Colonic mucosa (tissue), 4 donors: Measurements from ENCODE around the gene IPO13. TPM values are rescaled to one million over a fixed set of nuclear protein-coding genes. Genes with fewer than 3 reads are reported as not detected.

Experiments
- DNase-seq: peaks from one replicate; pipeline ENCODE4 v3.0.0-alpha.2; 2020
- H3K27ac ChIP-seq: fragments of 200-600 bp; one replicate; pipeline ENCODE4 v1.8.0; 2021
- H3K27me3 ChIP-seq: fragments of 200-600 bp; one replicate; pipeline ENCODE4 v1.8.0; 2021
- H3K36me3 ChIP-seq: fragments of 200-600 bp; one replicate; pipeline ENCODE4 v1.8.0; 2021
- H3K4me1 ChIP-seq: fragments of 200-600 bp; one replicate; pipeline ENCODE4 v1.8.0; 2021; ENCODE audit warnings: mild to moderate bottlenecking
- H3K4me3 ChIP-seq: fragments of 200-600 bp; one replicate; pipeline ENCODE4 v1.8.0; 2021
- H3K9ac ChIP-seq, 2 donors: one replicate each; pipeline ENCODE4 v1.7.0; 2013; ENCODE audit warnings: control low read depth in 2 of 2, low read depth in 2 of 2, low read length in 2 of 2
- H3K9me3 ChIP-seq: fragments of 200-600 bp; one replicate; pipeline ENCODE4 v1.8.0; 2021
- intact Hi-C: fragments of 100-400 bp; cut with DNase I; formaldehyde crosslinking; loops from one replicate; pipeline ENCODE4 v1.14.1; 2022
- total RNA-seq, 2 donors: library from RNA; stranded (reverse); fragmentation: NEBNext Ultra II Directional in 1 of 2; extraction: Animal tissue kit (Norgen Biotek cat#: 25700) in 1 of 2; gene quantifications; one replicate each; pipeline ENCODE4 v1.2.1, GENCODE V29; 2021
- TF ChIP-seq, protein P1 (sequence below): fragments of 200-600 bp; IDR thresholded peaks from one replicate; pipeline ENCODE4 v1.8.0; 2022; ENCODE audit warnings: antibody characterized with exemption, mild to moderate bottlenecking
- donor health status: healthy.
- donor health status: DM: no; HTN: no; CAD: no.
- donor health status: DM: no; HTN: no; CAD: no.

Gene IPO13
- total RNA-seq, 2 donors from 2014 or later = 17.3 to 27.9 TPM

DNA sequence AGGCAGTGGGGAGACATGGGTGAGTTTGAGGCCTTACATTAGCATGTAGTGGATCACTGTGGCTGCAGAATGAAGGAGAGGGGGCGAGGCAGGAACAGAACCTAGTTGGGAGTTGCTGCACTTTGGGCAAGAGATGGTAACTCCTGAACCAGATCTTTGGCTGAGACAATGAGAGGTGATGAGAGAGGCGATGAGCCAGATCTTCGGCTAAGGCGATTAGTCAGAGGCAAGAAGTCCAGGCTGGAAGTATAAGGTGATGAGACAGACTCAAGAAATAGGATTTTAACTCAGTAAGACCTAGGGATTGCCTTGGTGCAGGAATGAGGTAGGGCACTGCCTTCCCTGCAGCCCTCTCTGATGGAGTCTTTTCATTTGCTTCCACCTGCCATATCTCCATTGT lies 22.2 kb upstream of the IPO13 start:
- Histone ChIP-seq H3K9ac (no peak overlapping the region), H3K4me3 (no peak overlapping the region), H3K27ac (no peak overlapping the region), H3K36me3 (no peaks in the 10 kb centered on the region), H3K9me3 (no peaks in the 10 kb centered on the region), H3K27me3 (no peaks in the 10 kb centered on the region), H3K4me1 (no peaks in the 10 kb centered on the region)
- TF ChIP-seq, protein P1, sequence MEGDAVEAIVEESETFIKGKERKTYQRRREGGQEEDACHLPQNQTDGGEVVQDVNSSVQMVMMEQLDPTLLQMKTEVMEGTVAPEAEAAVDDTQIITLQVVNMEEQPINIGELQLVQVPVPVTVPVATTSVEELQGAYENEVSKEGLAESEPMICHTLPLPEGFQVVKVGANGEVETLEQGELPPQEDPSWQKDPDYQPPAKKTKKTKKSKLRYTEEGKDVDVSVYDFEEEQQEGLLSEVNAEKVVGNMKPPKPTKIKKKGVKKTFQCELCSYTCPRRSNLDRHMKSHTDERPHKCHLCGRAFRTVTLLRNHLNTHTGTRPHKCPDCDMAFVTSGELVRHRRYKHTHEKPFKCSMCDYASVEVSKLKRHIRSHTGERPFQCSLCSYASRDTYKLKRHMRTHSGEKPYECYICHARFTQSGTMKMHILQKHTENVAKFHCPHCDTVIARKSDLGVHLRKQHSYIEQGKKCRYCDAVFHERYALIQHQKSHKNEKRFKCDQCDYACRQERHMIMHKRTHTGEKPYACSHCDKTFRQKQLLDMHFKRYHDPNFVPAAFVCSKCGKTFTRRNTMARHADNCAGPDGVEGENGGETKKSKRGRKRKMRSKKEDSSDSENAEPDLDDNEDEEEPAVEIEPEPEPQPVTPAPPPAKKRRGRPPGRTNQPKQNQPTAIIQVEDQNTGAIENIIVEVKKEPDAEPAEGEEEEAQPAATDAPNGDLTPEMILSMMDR = no peak
- intact Hi-C loops = no loop called here
- no peak for DNase-seq

DNA sequence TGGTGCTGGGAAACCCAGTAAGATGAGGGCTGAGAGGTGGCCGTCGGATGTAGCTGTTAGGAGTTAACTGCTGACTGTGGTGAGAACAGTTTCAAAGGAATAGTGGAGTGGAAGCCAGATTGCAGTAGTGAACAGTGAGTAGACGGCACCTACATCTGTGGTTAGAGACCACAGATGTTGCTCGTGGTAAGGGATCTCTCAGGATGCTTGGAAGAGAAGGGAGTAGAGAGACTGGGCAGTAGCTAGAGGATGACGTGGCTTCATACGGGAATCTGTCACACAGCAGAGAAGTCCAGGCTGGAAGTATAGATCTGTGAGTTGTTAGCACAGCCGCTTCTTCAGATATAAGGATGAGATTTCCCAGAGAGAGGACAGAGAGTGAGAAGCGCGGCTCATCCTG lies 20.9 kb upstream of the IPO13 start:
- no peaks in the 10 kb centered on the region for H3K4me1 ChIP-seq
- no peak overlapping the region for H3K27ac ChIP-seq
- TF ChIP-seq, protein P1 = no peak
- H3K36me3 ChIP-seq = no peaks in the 10 kb centered on the region
- DNase-seq = no peak
- H3K9ac ChIP-seq = no peak overlapping the region
- no peaks in the 10 kb centered on the region for H3K27me3 ChIP-seq
- no peaks in the 10 kb centered on the region for H3K9me3 ChIP-seq
- intact Hi-C loops = no loop called here
- no peak overlapping the region for H3K4me3 ChIP-seq

DNA sequence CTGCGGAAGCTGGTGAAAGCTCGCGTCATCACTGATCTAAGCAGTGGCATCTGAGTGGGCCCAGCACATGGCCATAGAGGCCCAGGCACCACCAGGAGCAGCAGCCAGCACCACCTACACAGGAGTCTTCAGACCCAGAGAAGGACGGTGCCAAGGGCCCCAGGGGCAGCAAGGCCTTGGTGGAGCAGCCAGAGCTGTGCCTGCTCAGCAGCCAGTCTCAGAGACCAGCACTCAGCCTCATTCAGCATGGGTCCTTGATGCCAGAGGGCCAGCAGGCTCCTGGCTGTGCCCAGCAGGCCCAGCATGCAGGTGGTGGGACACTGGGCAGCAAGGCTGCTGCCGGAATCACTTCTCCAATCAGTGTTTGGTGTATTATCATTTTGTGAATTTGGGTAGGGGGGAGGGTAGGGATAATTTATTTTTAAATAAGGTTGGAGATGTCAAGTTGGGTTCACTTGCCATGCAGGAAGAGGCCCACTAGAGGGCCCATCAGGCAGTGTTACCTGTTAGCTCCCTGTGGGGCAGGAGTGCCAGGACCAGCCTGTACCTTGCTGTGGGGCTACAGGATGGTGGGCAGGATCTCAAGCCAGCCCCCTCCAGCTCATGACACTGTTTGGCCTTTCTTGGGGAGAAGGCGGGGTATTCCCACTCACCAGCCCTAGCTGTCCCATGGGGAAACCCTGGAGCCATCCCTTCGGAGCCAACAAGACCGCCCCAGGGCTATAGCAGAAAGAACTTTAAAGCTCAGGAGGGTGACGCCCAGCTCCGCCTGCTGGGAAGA lies 16.4 kb upstream of the IPO13 start:
- H3K9ac ChIP-seq = no peak overlapping the region
- intact Hi-C loops = loop anchor here (10.0 kb wide), 2 partner anchors 114 to 396 kb away; partner anchors contain the start of gene PTPRF
- no peaks in the 10 kb centered on the region for H3K36me3 ChIP-seq
- H3K27ac ChIP-seq = no peak overlapping the region
- H3K4me3 ChIP-seq = no peak overlapping the region
- peaks cover 12% of the 10 kb centered on the region for H3K4me1 ChIP-seq
- DNase-seq = no peak
- peaks cover 5% of the 10 kb centered on the region for H3K27me3 ChIP-seq
- TF ChIP-seq, protein P1 = peak; percentile 38
- no peaks in the 10 kb centered on the region for H3K9me3 ChIP-seq

DNA sequence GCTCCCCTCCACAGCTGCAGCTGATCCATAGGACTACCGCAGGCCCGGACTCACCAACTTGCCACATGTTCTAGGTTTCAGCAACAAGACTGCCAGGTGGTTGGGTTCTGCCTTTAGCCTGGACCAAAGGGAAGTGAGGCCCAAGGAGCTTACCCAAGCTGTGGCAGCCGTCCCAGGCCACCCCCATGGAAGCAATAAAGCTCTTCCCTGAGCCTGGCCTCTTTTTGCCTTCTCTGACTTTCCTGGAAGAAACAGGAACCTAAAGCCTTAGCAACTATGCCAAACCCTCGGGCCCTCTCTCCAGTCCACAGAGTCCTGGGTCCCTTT lies 15.8 kb upstream of the IPO13 start:
- Histone ChIP-seq H3K27me3 (peaks cover 5% of the 10 kb centered on the region), H3K9ac (no peak overlapping the region), H3K4me1 (peaks cover 14% of the 10 kb centered on the region), H3K9me3 (no peaks in the 10 kb centered on the region), H3K4me3 (no peak overlapping the region), H3K27ac (no peak overlapping the region), H3K36me3 (no peaks in the 10 kb centered on the region)
- DNase-seq = no peak
- TF ChIP-seq, protein P1 = no peak
- intact Hi-C loops = loop anchor here (10.0 kb wide), 2 partner anchors 114 to 396 kb away; partner anchors contain the start of gene PTPRF

DNA sequence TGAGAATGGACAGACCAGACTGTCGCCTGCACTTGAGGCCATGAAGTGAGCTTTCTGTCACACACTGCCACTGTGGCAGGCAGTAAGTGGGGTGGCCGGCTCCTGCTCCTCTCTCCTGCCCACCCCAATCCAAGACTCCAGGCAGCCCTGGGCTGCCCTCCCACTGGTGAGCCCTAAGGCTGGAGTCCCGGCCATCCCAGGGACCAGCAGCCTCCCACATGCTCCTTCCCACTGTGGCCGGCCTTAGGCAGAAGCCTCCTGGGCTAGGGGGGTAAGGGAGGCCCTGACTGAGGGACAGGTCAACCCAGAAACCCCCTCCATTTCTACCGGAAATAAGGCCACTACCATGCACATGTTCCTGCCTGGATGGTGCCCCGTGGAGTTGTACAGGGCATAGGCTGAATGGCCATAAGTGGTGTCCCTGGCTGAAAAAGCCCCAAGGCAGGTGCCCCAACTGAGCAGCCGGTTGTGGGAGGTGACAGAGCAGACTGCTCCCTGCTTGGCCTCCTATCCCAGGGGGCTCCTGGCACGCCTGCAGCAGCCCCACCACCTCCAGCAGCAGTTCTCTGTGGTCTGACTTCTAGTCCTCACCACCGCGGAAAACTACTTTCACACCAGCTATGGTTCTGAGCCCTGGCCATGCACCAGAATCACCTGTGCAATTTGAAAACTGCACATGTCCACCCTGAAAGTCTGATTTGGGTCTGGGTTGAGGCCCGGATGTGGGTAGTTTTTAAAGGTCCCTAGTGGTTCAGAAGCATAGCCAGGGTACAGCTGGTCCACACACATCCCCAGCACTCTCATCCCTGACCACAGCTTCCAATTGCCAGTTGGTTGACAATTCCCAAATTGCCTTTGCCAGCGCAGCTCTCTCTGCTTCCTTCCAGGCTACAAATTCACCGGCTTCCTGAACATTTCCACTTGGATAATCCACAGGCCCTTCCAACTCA lies 14.8 kb upstream of the IPO13 start:
- TF ChIP-seq, protein P1 = no peak
- Histone ChIP-seq H3K4me3 (no peak overlapping the region), H3K9me3 (no peaks in the 10 kb centered on the region), H3K4me1 (peaks cover 17% of the 10 kb centered on the region), H3K27ac (no peak overlapping the region), H3K27me3 (peaks cover 5% of the 10 kb centered on the region), H3K9ac (no peak overlapping the region), H3K36me3 (no peaks in the 10 kb centered on the region)
- intact Hi-C loops = loop anchor here (10.0 kb wide), 2 partner anchors 113 to 397 kb away; partner anchors contain the start of gene PTPRF
- DNase-seq = no peak
